Left ventricle myocardium inferior (tissue), 1 donor: Measurements from ENCODE around the gene MYO5C. TPM values are rescaled to one million over a fixed set of nuclear protein-coding genes. Genes with fewer than 3 reads are reported as not detected.

ENCODE experiments used
- DNase-seq: peaks from one replicate; pipeline ENCODE4 v3.0.0-alpha.2; 2020
- H3K27ac ChIP-seq: fragments of 200-600 bp; replicated peaks from 2 replicates; pipeline ENCODE4 v1.8.0; 2021
- H3K27me3 ChIP-seq: fragments of 200-600 bp; 2 replicates; pipeline ENCODE4 v1.8.0; 2021; ENCODE audit warnings: low read depth
- H3K36me3 ChIP-seq: fragments of 200-600 bp; 2 replicates; pipeline ENCODE4 v1.8.0; 2021
- H3K4me1 ChIP-seq: fragments of 200-600 bp; 2 replicates; pipeline ENCODE4 v1.8.0; 2021
- H3K4me3 ChIP-seq: fragments of 200-600 bp; 2 replicates; pipeline ENCODE4 v1.8.0; 2021; ENCODE audit warnings: mild to moderate bottlenecking, moderate library complexity
- H3K9me3 ChIP-seq: fragments of 200-600 bp; replicated peaks from 2 replicates; pipeline ENCODE4 v1.8.0; 2021
- intact Hi-C: fragments of 100-400 bp; cut with micrococcal nuclease; formaldehyde crosslinking; loops from one replicate; pipeline ENCODE4 v1.11.0; 2022
- total RNA-seq: library from RNA; stranded (reverse); fragmentation: NEBNext Ultra II Directional; extraction: Animal tissue kit (Norgen Biotek cat#: 25700); gene quantifications from one replicate; pipeline ENCODE4 v1.2.1, GENCODE V29; 2021
- TF ChIP-seq, protein P1 (sequence below): fragments of 200-600 bp; IDR thresholded peaks from 2 replicates; pipeline ENCODE4 v1.8.0; 2021; ENCODE audit warnings: antibody characterized with exemption, mild to moderate bottlenecking, borderline replicate concordance
- donor health status: DM: no; HTN: yes; CAD: no; lungs with severe emphysema.

Gene MYO5C
- total RNA-seq, 1 donor from 2014 or later, result 2.9 TPM

GRCh38 chr15:52184721-52185120, 110.9 kb downstream of the MYO5C start:
- H3K27me3 ChIP-seq, result no peaks in the 10 kb centered on the region

DNA sequence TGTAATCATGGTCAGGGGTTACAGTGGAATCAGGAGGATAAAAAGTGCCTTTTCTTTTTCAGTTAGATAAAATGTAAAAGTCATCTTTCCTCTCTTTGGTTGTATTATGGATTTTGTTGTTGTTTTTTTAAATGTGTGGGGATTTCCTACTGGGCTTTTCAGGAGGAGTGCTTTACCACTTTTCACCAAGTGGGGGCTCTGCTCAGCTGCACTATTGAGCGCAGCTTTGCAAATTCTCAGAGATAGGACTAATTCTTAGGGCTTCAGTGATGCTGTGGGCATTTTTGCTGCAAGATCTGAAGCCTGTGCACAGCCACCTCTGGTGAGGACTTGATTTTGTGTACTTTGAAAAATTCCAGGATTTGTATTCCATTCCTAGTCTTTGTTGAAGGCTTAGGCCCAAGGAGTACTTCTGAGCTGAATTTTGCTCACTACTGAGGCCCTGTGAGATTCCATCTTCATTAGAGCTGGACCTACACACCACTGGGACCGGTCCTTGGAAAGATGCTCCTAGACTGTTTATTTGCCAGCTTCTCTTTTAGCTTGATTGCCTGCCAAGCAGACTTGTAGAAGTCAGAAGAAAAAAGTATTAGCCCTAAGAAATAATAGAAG, 111.9 kb downstream of the MYO5C start:
- no peak overlapping the region for H3K4me3 ChIP-seq
- no peak for DNase-seq
- H3K36me3 ChIP-seq, result no peaks in the 10 kb centered on the region
- intact Hi-C loops, result no loop called here
- no peaks in the 10 kb centered on the region for H3K9me3 ChIP-seq
- TF ChIP-seq, protein P1, sequence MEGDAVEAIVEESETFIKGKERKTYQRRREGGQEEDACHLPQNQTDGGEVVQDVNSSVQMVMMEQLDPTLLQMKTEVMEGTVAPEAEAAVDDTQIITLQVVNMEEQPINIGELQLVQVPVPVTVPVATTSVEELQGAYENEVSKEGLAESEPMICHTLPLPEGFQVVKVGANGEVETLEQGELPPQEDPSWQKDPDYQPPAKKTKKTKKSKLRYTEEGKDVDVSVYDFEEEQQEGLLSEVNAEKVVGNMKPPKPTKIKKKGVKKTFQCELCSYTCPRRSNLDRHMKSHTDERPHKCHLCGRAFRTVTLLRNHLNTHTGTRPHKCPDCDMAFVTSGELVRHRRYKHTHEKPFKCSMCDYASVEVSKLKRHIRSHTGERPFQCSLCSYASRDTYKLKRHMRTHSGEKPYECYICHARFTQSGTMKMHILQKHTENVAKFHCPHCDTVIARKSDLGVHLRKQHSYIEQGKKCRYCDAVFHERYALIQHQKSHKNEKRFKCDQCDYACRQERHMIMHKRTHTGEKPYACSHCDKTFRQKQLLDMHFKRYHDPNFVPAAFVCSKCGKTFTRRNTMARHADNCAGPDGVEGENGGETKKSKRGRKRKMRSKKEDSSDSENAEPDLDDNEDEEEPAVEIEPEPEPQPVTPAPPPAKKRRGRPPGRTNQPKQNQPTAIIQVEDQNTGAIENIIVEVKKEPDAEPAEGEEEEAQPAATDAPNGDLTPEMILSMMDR, result peak; percentile 66
- H3K4me1 ChIP-seq, result peaks cover 19% of the 10 kb centered on the region
- no peak overlapping the region for H3K27ac ChIP-seq
- H3K27me3 ChIP-seq, result no peaks in the 10 kb centered on the region

More at GRCh38 chr15:52184721-52185120, 110.9 kb downstream of the MYO5C start:
- Histone ChIP-seq H3K27ac (no peak overlapping the region), H3K4me1 (peaks cover 9% of the 10 kb centered on the region), H3K9me3 (no peaks in the 10 kb centered on the region), H3K36me3 (no peaks in the 10 kb centered on the region), H3K4me3 (no peak overlapping the region)
- intact Hi-C loops, result no loop called here
- TF ChIP-seq, protein P1, result no peak
- no peak for DNase-seq

- Histone ChIP-seq H3K27me3 (no peaks in the 10 kb centered on the region), H3K27ac (no peak overlapping the region), H3K4me3 (no peak overlapping the region), H3K4me1 (peaks cover 21% of the 10 kb centered on the region), H3K9me3 (no peaks in the 10 kb centered on the region), H3K36me3 (no peaks in the 10 kb centered on the region)
- TF ChIP-seq, protein P1, result no peak
- intact Hi-C loops, result no loop called here
- DNase-seq, result no peak
Observed at GRCh38 chr15:52181938-52182780, 113.4 kb downstream of the MYO5C start.

DNA sequence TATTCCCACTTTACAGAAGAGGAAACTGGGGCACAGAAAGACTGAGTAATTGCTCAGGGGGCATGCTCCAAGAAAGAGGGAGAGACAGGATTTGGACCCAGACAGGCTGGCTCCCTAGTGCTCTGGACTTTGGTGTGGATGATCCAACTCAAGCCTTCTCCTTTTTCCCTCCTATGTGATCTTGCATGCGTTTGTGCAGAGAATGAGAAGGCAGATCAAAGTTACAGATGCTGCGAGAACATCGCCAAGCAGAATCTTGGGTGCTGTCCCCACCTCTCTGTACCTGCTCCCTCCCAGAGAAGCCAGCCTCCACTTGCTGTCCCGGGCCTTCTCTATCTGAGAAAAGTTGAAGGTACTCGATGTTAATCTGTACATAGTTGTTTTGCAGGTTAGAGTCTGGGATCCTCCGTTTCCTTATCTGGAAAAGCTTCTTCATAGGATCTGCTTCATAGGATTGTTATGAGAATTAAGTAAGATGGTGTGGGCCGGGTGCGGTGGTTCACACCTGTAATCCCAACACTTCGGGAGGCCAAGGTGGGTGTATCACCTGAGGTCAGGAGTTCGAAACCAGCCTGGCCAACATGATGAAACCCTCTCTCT, 114.7 kb downstream of the MYO5C start:
- TF ChIP-seq, protein P1, result no peak
- Histone ChIP-seq H3K27me3 (no peaks in the 10 kb centered on the region), H3K27ac (no peak overlapping the region), H3K4me3 (peak overlapping the region; percentile 79), H3K4me1 (peaks cover 21% of the 10 kb centered on the region), H3K9me3 (no peaks in the 10 kb centered on the region), H3K36me3 (no peaks in the 10 kb centered on the region)
- intact Hi-C loops, result no loop called here
- no peak for DNase-seq

DNA sequence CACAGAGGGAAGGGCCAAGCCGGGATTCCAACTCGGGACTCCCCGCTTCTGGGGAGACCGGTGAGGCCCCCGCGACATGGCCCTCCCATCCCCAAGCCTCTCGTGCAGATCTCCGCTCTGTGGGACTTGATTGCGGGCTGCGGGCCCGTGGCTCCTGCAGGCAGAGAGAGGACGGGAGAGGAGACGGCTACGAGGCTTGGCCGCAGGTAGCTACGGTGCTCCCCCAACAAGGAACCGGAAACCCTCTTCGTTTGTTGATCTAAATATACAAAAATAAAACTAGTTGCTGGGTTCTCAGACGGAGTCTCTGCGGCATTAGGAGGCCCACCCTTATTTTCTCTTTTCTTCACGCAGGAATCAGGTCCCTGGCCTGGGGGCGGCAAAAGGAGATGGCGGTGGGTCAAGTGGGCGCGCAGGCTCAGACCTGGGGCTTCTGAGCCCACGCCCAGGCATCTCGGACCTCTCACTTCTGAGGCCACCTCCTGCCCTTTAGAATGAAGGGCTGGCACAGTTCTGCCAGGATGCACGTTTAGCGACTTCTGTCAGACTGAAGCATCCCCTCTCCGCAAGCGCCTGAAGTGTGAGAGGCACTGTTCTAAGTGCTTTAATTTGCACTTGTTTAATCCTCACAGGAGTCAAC, 115.3 kb downstream of the MYO5C start:
- Histone ChIP-seq H3K4me1 (peaks cover 21% of the 10 kb centered on the region), H3K4me3 (peak overlapping the region; percentile 79), H3K36me3 (no peaks in the 10 kb centered on the region), H3K27ac (peak overlapping the region; percentile 84), H3K9me3 (no peaks in the 10 kb centered on the region), H3K27me3 (no peaks in the 10 kb centered on the region)
- intact Hi-C loops, result no loop called here
- TF ChIP-seq, protein P1, result no peak
- DNase-seq, result no peak
